ENCODE data around the gene GDI2. TPM values are rescaled to one million over a fixed set of nuclear protein-coding genes. Genes with fewer than 3 reads are reported as not detected.
"Not testable (repeated sequence)": the region's sequence is repeated elsewhere in the genome, so short reads cannot be mapped to it uniquely, and the experiment has no call there.

The GDI2 gene
- total RNA-seq, 6 donors from 2014 or later: 77.5 to 239 (median 176) TPM

DNA sequence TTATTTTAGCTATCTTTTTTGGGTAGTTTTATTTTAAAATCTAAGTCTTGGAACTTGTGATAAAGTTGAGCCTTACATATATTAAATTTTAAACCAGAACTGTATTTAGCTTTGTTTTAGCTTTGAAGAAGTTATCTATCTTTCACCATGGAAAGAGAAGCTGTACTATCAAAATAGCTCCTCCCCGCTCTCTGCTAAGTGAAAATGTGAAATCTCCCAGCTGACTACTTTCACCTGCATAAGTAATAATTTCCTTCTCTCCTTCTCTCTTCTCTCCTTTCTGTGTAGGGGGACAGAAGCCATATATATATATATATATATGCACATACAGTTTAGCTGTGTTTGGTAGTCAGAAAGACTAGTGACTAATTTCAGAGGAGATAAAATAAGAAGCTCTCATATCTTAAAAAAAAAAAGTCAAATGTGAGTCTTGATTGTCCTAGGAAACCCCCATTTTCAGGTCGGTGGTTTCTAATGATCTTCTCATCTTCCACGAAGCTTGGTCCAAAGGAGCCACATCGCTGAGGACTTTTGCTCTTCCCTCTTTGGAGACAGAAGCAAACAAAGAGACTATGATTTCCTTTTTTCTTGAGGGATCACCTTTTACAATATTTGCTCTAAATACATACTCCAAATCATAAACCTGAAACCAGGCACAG lies 30.6 kb upstream of the GDI2 start:
- WGBS, 2 donors: 74 to 87% methylated on average over 4 of the region's 4 CpGs
- no peak for ATAC-seq (ENCODE audit: low FRiP score in 2 of 2)
- DNase-seq: no peak
- Histone ChIP-seq H3K36me3 (no peaks in the 10 kb centered on the region), H3K27ac (no peak overlapping the region), H3K4me1 (no peaks in the 10 kb centered on the region), H3K4me3 (no peak overlapping the region), H3K27me3 (no peaks in the 10 kb centered on the region), H3K9me3 (no peaks in the 10 kb centered on the region)
- no peak for TF ChIP-seq POLR2A (IDR thresholded peaks at IDR 0.05)
- no peak for TF ChIP-seq POLR2AphosphoS5 (IDR thresholded peaks at IDR 0.05)
- TF ChIP-seq, protein P1, sequence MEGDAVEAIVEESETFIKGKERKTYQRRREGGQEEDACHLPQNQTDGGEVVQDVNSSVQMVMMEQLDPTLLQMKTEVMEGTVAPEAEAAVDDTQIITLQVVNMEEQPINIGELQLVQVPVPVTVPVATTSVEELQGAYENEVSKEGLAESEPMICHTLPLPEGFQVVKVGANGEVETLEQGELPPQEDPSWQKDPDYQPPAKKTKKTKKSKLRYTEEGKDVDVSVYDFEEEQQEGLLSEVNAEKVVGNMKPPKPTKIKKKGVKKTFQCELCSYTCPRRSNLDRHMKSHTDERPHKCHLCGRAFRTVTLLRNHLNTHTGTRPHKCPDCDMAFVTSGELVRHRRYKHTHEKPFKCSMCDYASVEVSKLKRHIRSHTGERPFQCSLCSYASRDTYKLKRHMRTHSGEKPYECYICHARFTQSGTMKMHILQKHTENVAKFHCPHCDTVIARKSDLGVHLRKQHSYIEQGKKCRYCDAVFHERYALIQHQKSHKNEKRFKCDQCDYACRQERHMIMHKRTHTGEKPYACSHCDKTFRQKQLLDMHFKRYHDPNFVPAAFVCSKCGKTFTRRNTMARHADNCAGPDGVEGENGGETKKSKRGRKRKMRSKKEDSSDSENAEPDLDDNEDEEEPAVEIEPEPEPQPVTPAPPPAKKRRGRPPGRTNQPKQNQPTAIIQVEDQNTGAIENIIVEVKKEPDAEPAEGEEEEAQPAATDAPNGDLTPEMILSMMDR (IDR thresholded peaks at IDR 0.05): no peak
- no peak for TF ChIP-seq EP300 (IDR thresholded peaks at IDR 0.05)

DNA sequence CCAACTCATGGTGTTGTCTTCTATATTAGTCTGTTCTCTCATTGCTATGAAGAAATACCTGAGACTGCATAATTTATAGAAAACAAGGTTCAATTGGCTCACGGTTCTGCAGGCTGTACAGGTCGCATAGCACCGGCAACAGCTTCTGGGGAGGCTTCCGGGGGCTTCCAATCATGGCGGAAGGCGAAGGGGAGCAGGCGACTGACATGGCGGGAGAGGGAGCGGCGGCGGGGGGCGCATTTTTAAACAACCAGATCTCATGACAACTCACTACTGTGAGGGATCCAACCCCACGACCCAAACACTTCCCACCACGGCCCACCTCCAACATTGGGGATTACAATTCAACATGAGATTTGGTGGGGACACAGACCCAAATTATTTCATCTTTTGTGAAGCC lies 28.7 kb upstream of the GDI2 start:
- Histone ChIP-seq H3K9me3 (no peaks in the 10 kb centered on the region), H3K36me3 (no peaks in the 10 kb centered on the region), H3K27ac (no peak overlapping the region), H3K4me3 (no peak overlapping the region), H3K4me1 (no peaks in the 10 kb centered on the region), H3K27me3 (no peaks in the 10 kb centered on the region)
- no peak for TF ChIP-seq POLR2AphosphoS5 (IDR thresholded peaks at IDR 0.05)
- TF ChIP-seq EP300 (IDR thresholded peaks at IDR 0.05): no peak
- TF ChIP-seq POLR2A (IDR thresholded peaks at IDR 0.05): no peak
- TF ChIP-seq, protein P1 (IDR thresholded peaks at IDR 0.05): no peak
- DNase-seq (no peak), ATAC-seq (ENCODE audit: low FRiP score in 2 of 2) (no peak)
- WGBS, 2 donors: 92 to 93% methylated on average over 14 of the region's 14 CpGs

DNA sequence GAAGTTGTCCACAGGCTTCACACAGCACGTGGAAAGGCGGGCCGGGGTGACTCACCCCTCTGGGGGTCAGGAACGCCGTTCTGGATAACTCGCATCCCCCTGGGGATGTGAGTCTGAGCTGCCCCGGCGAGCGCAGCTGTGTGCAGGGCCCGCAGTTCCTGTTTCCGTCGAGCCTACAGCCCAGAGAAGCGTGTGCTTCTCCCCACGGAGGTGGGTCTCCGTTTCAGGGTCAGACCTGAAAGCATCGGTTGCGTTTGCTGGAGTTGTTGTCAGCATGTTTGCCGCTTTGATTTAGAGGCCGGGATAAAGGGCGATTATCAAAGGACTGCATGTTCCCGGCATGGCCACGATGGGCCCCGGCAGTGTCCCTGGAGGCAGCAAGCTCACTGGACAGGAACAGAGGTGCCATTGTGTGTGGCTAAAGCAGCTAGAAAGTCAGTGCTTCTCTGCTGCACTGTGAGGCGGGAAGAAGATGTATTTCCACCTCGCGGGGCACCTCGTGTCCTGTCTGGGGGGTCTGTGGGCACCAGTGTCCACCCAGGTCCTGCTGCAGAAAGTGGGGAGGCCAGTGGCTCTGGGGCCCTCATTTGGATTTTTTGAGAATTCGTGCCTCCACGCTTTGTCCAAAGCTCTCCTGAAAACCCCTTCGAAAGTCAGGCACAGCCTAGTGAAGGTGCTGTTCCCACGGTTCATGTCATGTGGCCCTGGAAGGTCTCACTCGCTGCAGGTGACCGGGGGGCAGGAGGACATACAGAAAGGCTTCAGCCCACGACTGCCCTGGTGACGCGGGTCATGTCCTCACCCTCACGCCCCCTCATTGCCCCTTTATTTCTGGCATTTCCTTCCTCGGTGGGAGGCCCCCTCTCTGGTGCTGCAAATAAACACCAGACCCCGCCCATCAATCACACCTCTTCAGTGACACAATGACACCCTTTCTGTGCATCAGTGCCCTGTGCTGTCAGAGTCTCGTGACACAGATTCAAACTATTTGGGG lies 27.4 kb upstream of the GDI2 start:
- ATAC-seq (ENCODE audit: low FRiP score in 2 of 2) (peak; percentile 20 to 50), DNase-seq (peak in 1 of 2 donors; percentile 68)
- Histone ChIP-seq H3K27me3 (no peaks in the 10 kb centered on the region), H3K4me1 (no peaks in the 10 kb centered on the region), H3K27ac (no peak overlapping the region), H3K9me3 (no peaks in the 10 kb centered on the region), H3K4me3 (no peak overlapping the region), H3K36me3 (no peaks in the 10 kb centered on the region)
- WGBS, 2 donors: 48 to 51% methylated on average over 18 to 39 of the region's 40 CpGs
- TF ChIP-seq, protein P1 (IDR thresholded peaks at IDR 0.05): no peak
- no peak for TF ChIP-seq EP300 (IDR thresholded peaks at IDR 0.05)
- no peak for TF ChIP-seq POLR2A (IDR thresholded peaks at IDR 0.05)
- no peak for TF ChIP-seq POLR2AphosphoS5 (IDR thresholded peaks at IDR 0.05)

DNA sequence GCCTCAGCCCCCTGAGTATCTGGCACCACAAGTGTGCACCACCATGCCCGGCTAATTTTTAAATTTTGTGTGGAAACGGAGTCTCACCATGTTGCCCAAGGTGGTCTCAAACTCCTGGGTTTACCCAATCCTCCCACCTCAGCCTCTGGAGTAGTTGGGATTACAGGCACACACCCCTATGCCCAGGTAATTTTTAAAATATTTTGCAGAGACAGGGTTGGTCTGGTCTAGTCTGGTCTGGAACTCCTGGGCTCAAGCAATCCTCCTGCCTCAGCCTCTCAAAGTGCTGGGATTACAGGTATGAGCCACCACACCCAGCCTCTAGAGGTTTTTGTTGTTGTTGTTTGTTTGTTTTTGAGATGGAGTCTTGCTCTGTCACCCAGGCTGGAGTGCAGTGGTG lies 22.9 kb upstream of the GDI2 start:
- 90 to 93% methylated on average over 2 of the region's 2 CpGs for WGBS, 2 donors

DNA sequence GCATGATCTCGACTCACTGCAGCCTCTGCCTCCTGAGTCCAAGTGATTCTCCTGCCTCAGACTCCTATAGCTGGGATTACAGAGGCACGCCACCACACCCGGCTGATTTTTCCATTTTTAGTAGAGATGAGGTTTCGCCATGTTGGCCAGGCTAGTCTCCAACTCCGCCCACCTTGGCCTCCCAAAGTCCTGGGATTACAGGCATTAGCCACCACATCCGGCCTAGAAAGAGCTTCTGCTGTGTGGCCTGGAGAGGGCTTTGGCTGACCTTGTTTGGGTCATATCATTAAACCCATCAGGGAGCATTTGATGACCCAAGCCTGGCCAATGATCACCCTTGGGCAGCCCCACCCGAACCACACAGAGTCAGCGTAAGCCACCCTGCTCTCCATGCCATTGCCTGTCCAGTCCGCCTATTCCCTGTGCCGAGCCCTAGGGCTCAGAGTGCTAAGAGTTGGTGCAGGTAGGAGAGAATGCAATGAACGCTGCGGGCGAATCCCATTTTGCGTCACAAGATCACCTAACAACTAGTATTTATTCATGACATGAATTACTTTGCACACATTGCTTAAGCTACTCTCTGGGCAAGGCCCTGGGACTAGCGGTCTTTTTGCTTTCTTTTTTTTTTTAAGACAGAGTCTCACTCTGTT lies 22.3 kb upstream of the GDI2 start:
- DNase-seq: no peak
- ATAC-seq (ENCODE audit: low FRiP score in 2 of 2): no peak
- Histone ChIP-seq H3K36me3 (no peaks in the 10 kb centered on the region), H3K27me3 (no peaks in the 10 kb centered on the region), H3K4me1 (no peaks in the 10 kb centered on the region), H3K27ac (no peak overlapping the region), H3K4me3 (no peak overlapping the region), H3K9me3 (no peaks in the 10 kb centered on the region)
- WGBS, 2 donors: 92 to 96% methylated on average over 14 to 15 of the region's 15 CpGs
- TF ChIP-seq POLR2AphosphoS5 (IDR thresholded peaks at IDR 0.05) (no peak), EP300 (IDR thresholded peaks at IDR 0.05) (no peak), POLR2A (IDR thresholded peaks at IDR 0.05) (no peak)
- TF ChIP-seq, protein P1 (IDR thresholded peaks at IDR 0.05): no peak

More for the DNA sequence above, 22.9 kb upstream of the GDI2 start:
- not testable (repeated sequence) for H3K27me3 ChIP-seq; H3K4me1 ChIP-seq; DNase-seq; H3K27ac ChIP-seq; ATAC-seq (ENCODE audit: low FRiP score in 2 of 2); H3K36me3 ChIP-seq; H3K4me3 ChIP-seq; H3K9me3 ChIP-seq

Measured in upper lobe of left lung (tissue), 6 donors.